ENCODE data around the gene PROSER3. TPM values are rescaled to one million over a fixed set of nuclear protein-coding genes. Genes with fewer than 3 reads are reported as not detected.

PROSER3 gene
- total and polyA plus RNA-seq, 2 of the 13 experiments (the other 11 are each of a cell fraction or from before 2014, with no cell fraction given): 5.1 to 5.7 TPM

DNA sequence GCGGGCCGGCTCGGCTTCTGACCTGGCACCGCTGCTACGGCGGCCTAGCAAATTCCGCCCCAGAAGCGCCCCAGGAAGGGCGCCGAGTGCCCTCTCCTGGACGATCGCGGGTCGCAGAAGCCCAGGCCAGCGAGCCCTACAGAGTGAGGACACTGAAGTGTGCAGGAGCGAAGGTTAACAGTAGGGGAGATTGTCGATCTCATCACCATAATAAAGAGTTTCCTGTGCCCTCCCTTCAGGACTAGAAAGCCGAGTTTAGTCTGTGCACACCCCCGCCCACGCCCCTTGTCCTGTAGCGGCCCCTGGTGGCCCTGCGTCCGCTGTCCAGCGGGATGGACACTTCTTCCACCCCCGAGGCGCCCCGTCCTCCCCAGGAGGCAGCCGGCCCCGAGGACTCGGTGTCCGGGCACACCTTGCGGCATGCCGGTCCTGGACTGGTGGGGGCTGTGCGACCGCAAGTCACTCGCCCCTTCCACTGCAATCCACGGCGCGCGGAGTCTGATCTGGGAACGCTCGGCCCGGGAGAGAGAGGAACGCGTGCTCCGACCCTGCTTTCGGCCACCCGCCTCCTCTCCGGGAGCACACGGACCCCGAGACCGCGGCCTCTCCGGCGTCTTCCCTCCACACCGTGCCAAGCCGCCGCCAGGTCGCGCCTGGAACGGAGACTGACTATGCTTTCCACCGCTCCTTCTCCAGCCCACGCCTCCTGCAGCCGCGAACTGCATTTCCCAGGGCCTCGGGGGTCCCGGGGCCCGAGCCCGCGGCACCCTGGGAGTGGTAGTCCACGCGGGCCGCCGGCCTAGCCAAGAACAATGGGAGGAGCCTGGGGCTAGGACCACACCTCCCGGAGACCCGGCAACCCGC is 40.9 kb upstream of the PROSER3 start (continued):
- peak; percentile 47; the same call in 1 of the 2 replicates for TF ChIP-seq RXRA (CRISPR knock-in tag; IDR thresholded peaks at IDR 0.05)
- 0 out of 2 replicates have a peak, but pooled peaks have one; percentile 22 for TF ChIP-seq ZSCAN20 (CRISPR knock-in tag; IDR thresholded peaks at IDR 0.05; ENCODE audit: borderline replicate concordance)
- peak; percentile 48; the same call in 1 of the 2 replicates for TF ChIP-seq SP2 (CRISPR knock-in tag; IDR thresholded peaks at IDR 0.05)
- 0 out of 2 replicates have a peak, but pooled peaks have one; percentile 6 for TF ChIP-seq ONECUT2 (CRISPR knock-in tag; IDR thresholded peaks at IDR 0.05)
- no peak for TF ChIP-seq ZBTB1 (CRISPR knock-in tag; IDR thresholded peaks at IDR 0.05; ENCODE audit: borderline replicate concordance)
- TF ChIP-seq CCAR2 (optimal IDR thresholded peaks at IDR 0.05; ENCODE audit: low read depth, low read length): peak; percentile 46
- TF ChIP-seq ZNF136 (CRISPR knock-in tag; IDR thresholded peaks at IDR 0.05; ENCODE audit: low read depth): no peak
- TF ChIP-seq ZNF441 (CRISPR knock-in tag; IDR thresholded peaks at IDR 0.05; ENCODE audit: borderline replicate concordance): peak; percentile 96
- TF ChIP-seq ZNF629 (CRISPR knock-in tag; conservative IDR thresholded peaks at IDR 0.05): no peak; the same call in 1 of the 2 replicates
- TF ChIP-seq KDM6A (CRISPR knock-in tag; IDR thresholded peaks at IDR 0.05; ENCODE audit: low read depth): no peak
- TF ChIP-seq MZF1 (CRISPR knock-in tag; IDR thresholded peaks at IDR 0.05; ENCODE audit: borderline replicate concordance): no peak
- TF ChIP-seq ZNF75D (CRISPR knock-in tag; IDR thresholded peaks at IDR 0.05; ENCODE audit: borderline replicate concordance): no peak
- TF ChIP-seq, protein P1, sequence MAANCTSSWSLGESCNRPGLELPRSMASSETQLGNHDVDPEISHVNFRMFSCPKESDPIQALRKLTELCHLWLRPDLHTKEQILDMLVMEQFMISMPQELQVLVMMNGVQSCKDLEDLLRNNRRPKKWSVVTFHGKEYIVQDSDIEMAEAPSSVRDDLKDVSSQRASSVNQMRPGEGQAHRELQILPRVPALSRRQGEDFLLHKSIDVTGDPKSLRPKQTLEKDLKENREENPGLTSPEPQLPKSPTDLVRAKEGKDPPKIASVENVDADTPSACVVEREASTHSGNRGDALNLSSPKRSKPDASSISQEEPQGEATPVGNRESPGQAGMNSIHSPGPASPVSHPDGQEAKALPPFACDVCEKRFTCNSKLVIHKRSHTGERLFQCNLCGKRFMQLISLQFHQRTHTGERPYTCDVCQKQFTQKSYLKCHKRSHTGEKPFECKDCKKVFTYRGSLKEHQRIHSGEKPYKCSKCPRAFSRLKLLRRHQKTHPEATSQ (CRISPR knock-in tag; IDR thresholded peaks at IDR 0.05; ENCODE audit: borderline replicate concordance): 0 out of 2 replicates have a peak, but pooled peaks have one; percentile 57
- TF ChIP-seq, protein P2, sequence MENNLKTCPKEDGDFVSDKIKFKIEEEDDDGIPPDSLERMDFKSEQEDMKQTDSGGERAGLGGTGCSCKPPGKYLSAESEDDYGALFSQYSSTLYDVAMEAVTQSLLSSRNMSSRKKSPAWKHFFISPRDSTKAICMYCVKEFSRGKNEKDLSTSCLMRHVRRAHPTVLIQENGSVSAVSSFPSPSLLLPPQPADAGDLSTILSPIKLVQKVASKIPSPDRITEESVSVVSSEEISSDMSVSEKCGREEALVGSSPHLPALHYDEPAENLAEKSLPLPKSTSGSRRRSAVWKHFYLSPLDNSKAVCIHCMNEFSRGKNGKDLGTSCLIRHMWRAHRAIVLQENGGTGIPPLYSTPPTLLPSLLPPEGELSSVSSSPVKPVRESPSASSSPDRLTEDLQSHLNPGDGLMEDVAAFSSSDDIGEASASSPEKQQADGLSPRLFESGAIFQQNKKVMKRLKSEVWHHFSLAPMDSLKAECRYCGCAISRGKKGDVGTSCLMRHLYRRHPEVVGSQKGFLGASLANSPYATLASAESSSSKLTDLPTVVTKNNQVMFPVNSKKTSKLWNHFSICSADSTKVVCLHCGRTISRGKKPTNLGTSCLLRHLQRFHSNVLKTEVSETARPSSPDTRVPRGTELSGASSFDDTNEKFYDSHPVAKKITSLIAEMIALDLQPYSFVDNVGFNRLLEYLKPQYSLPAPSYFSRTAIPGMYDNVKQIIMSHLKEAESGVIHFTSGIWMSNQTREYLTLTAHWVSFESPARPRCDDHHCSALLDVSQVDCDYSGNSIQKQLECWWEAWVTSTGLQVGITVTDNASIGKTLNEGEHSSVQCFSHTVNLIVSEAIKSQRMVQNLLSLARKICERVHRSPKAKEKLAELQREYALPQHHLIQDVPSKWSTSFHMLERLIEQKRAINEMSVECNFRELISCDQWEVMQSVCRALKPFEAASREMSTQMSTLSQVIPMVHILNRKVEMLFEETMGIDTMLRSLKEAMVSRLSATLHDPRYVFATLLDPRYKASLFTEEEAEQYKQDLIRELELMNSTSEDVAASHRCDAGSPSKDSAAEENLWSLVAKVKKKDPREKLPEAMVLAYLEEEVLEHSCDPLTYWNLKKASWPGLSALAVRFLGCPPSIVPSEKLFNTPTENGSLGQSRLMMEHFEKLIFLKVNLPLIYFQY (CRISPR knock-in tag; IDR thresholded peaks at IDR 0.05; ENCODE audit: borderline replicate concordance): no peak; the same call in 1 of the 2 replicates
- 0 out of 2 replicates have a peak, but pooled peaks have one; percentile 3 for TF ChIP-seq ZBTB3 (CRISPR knock-in tag; IDR thresholded peaks at IDR 0.05; ENCODE audit: borderline replicate concordance, low read depth)
- TF ChIP-seq, protein P3, sequence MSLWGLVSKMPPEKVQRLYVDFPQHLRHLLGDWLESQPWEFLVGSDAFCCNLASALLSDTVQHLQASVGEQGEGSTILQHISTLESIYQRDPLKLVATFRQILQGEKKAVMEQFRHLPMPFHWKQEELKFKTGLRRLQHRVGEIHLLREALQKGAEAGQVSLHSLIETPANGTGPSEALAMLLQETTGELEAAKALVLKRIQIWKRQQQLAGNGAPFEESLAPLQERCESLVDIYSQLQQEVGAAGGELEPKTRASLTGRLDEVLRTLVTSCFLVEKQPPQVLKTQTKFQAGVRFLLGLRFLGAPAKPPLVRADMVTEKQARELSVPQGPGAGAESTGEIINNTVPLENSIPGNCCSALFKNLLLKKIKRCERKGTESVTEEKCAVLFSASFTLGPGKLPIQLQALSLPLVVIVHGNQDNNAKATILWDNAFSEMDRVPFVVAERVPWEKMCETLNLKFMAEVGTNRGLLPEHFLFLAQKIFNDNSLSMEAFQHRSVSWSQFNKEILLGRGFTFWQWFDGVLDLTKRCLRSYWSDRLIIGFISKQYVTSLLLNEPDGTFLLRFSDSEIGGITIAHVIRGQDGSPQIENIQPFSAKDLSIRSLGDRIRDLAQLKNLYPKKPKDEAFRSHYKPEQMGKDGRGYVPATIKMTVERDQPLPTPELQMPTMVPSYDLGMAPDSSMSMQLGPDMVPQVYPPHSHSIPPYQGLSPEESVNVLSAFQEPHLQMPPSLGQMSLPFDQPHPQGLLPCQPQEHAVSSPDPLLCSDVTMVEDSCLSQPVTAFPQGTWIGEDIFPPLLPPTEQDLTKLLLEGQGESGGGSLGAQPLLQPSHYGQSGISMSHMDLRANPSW (CRISPR knock-in tag; IDR thresholded peaks at IDR 0.05; ENCODE audit: borderline replicate concordance): no peak; the same call in 1 of the 2 replicates
- TF ChIP-seq ZNF552 (CRISPR knock-in tag; IDR thresholded peaks at IDR 0.05; ENCODE audit: borderline replicate concordance): 0 out of 2 replicates have a peak, but pooled peaks have one; percentile 13
- TF ChIP-seq, protein P4, sequence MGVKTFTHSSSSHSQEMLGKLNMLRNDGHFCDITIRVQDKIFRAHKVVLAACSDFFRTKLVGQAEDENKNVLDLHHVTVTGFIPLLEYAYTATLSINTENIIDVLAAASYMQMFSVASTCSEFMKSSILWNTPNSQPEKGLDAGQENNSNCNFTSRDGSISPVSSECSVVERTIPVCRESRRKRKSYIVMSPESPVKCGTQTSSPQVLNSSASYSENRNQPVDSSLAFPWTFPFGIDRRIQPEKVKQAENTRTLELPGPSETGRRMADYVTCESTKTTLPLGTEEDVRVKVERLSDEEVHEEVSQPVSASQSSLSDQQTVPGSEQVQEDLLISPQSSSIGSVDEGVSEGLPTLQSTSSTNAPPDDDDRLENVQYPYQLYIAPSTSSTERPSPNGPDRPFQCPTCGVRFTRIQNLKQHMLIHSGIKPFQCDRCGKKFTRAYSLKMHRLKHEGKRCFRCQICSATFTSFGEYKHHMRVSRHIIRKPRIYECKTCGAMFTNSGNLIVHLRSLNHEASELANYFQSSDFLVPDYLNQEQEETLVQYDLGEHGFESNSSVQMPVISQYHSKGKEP (CRISPR knock-in tag; IDR thresholded peaks at IDR 0.05): no peak

Data from HepG2 (cell line).